Uterus (tissue), 4 donors: Measurements from ENCODE around the gene BPGM. TPM values are rescaled to one million over a fixed set of nuclear protein-coding genes. Genes with fewer than 3 reads are reported as not detected.
"Not testable (repeated sequence)": the region's sequence is repeated elsewhere in the genome, so short reads cannot be mapped to it uniquely, and the experiment has no call there.

Experiments used
- DNase-seq, 2 donors: peaks; one replicate each; pipeline ENCODE4 v3.0.0-alpha.2; 2019 to 2020
- H3K27ac ChIP-seq, 2 donors: fragments of 200-600 bp; sonication (generic); 1 replicate in 1 of 2; 2 replicates in 1 of 2; pipeline ENCODE4 v1.5.1; 2016 to 2018
- H3K27me3 ChIP-seq, 2 donors: fragments of 200-600 bp; sonication (generic); one replicate each; pipeline ENCODE4 v1.5.1; 2018 to 2019; ENCODE audit warnings: control low read depth in 1 of 2
- H3K36me3 ChIP-seq, 2 donors: fragments of 200-600 bp; sonication (generic); one replicate each; pipeline ENCODE4 v1.5.1; 2019; ENCODE audit warnings: control low read depth in 1 of 2
- H3K4me1 ChIP-seq, 2 donors: fragments of 200-600 bp; sonication (generic); one replicate each; pipeline ENCODE4 v1.5.1; 2018 to 2019; ENCODE audit warnings: control low read depth in 1 of 2
- H3K4me3 ChIP-seq, 2 donors: fragments of 200-600 bp; sonication (generic); 1 replicate in 1 of 2; 2 replicates in 1 of 2; pipeline ENCODE4 v1.5.1; 2018 to 2019; ENCODE audit warnings: mild to moderate bottlenecking in 1 of 2
- H3K9me3 ChIP-seq, 2 donors: fragments of 200-600 bp; sonication (generic); one replicate each; pipeline ENCODE4 v1.5.1; 2019; ENCODE audit warnings: control low read depth in 1 of 2
- CTCF ChIP-seq, 4 experiments: fragments of 200-600 bp in 2 of 4; fragments of 450-650 bp in 2 of 4; sonication (generic) in 2 of 4; IDR thresholded peaks; one replicate each; pipeline ENCODE4 v1.5.1; 2016 to 2019; ENCODE audit warnings: antibody characterized with exemption in 4 of 4, mild to moderate bottlenecking in 2 of 4, moderate library complexity in 1 of 4
- POLR2A ChIP-seq, 2 donors: fragments of 450-650 bp; IDR thresholded peaks; one replicate each; pipeline ENCODE4 v1.6.1; 2016; ENCODE audit warnings: antibody characterized with exemption in 2 of 2, mild to moderate bottlenecking in 1 of 2, moderate library complexity in 1 of 2
- intact Hi-C: fragments of 100-400 bp; cut with DNase I; formaldehyde crosslinking; loops from one replicate; pipeline ENCODE4 v1.15.1; 2023; ENCODE audit warnings: low total_unique reads
- total RNA-seq, 4 donors: library from RNA; depleted of rRNA in 3 of 4; stranded (reverse); fragments of >200 nt in 3 of 4; gene quantifications; one replicate each; pipeline versions ENCODE4 v1.1.0 to v1.2.4, GENCODE V29; 2014 to 2023
- donor health status: DM: yes; HTN: yes; CAD: no.

BPGM gene
- total RNA-seq, 4 donors from 2014 or later: 11.0 to 57.4 (median 15.0) TPM

GRCh38 chr7:134657526-134657925 is 10.9 kb downstream of the BPGM start:
- DNase-seq: no peak
- H3K27me3 ChIP-seq: no peaks in the 10 kb centered on the region
- intact Hi-C loops: no loop called here
- no peak for TF ChIP-seq POLR2A (IDR thresholded peaks at IDR 0.05)
- no peak for TF ChIP-seq CTCF (IDR thresholded peaks at IDR 0.05)
- H3K9me3 ChIP-seq: no peaks in the 10 kb centered on the region
- H3K36me3 ChIP-seq: no peaks in the 10 kb centered on the region
- no peaks in the 10 kb centered on the region for H3K4me1 ChIP-seq
- no peak overlapping the region for H3K27ac ChIP-seq
- no peak overlapping the region for H3K4me3 ChIP-seq

GRCh38 chr7:134660242-134660785 is 13.7 kb downstream of the BPGM start:
- Histone ChIP-seq H3K27ac (no peak overlapping the region), H3K4me3 (no peak overlapping the region), H3K27me3 (no peaks in the 10 kb centered on the region), H3K9me3 (no peaks in the 10 kb centered on the region), H3K4me1 (no peaks in the 10 kb centered on the region), H3K36me3 (no peaks in the 10 kb centered on the region)
- no peak for DNase-seq
- TF ChIP-seq CTCF (IDR thresholded peaks at IDR 0.05) (no peak), POLR2A (IDR thresholded peaks at IDR 0.05) (no peak)
- intact Hi-C loops: no loop called here

- Histone ChIP-seq H3K36me3 (no peaks in the 10 kb centered on the region), H3K4me1 (no peaks in the 10 kb centered on the region), H3K27me3 (no peaks in the 10 kb centered on the region), H3K9me3 (no peaks in the 10 kb centered on the region), H3K4me3 (no peak overlapping the region), H3K27ac (no peak overlapping the region)
- no peak for DNase-seq
- intact Hi-C loops: no loop called here
- TF ChIP-seq POLR2A (IDR thresholded peaks at IDR 0.05) (no peak), CTCF (IDR thresholded peaks at IDR 0.05) (no peak)
These were observed 14.3 kb downstream of the BPGM start for GRCh38 chr7:134660961-134661376.

GRCh38 chr7:134662166-134662870 is 15.7 kb downstream of the BPGM start:
- H3K36me3 ChIP-seq: no peaks in the 10 kb centered on the region
- intact Hi-C loops: no loop called here
- H3K4me1 ChIP-seq: no peaks in the 10 kb centered on the region
- H3K27me3 ChIP-seq: no peaks in the 10 kb centered on the region
- TF ChIP-seq POLR2A (IDR thresholded peaks at IDR 0.05) (no peak), CTCF (IDR thresholded peaks at IDR 0.05) (no peak)
- H3K27ac ChIP-seq: no peak overlapping the region
- H3K4me3 ChIP-seq: no peak overlapping the region
- DNase-seq: no peak
- H3K9me3 ChIP-seq: no peaks in the 10 kb centered on the region

- intact Hi-C loops: no loop called here
These were observed 16.2 kb downstream of the BPGM start for GRCh38 chr7:134662871-134663205.

GRCh38 chr7:134665045-134665444 is 18.4 kb downstream of the BPGM start:
- H3K27ac ChIP-seq, H3K9me3 ChIP-seq, H3K4me3 ChIP-seq, H3K36me3 ChIP-seq, H3K27me3 ChIP-seq, H3K4me1 ChIP-seq, DNase-seq, intact Hi-C loops: not testable (repeated sequence)

More at GRCh38 chr7:134662871-134663205, 16.2 kb downstream of the BPGM start:
- TF ChIP-seq POLR2A (IDR thresholded peaks at IDR 0.05) (no peak), CTCF (IDR thresholded peaks at IDR 0.05) (no peak)
- Histone ChIP-seq H3K4me1 (no peaks in the 10 kb centered on the region), H3K9me3 (no peaks in the 10 kb centered on the region), H3K36me3 (no peaks in the 10 kb centered on the region), H3K4me3 (no peak overlapping the region), H3K27me3 (no peaks in the 10 kb centered on the region), H3K27ac (no peak overlapping the region)
- no peak for DNase-seq
